Neural progenitor cell (in vitro differentiated cells): Measurements from ENCODE around the gene UBXN11.

Experiments
- CTCF ChIP-seq: fragments of 200-600 bp; sonication (generic); IDR thresholded peaks from 2 replicates; pipeline ENCODE4 v1.5.1; 2017; ENCODE audit warnings: antibody characterized with exemption, mild to moderate bottlenecking
- EZH2 ChIP-seq: fragments of 200-600 bp; sonication (generic); IDR thresholded peaks from 2 replicates; pipeline ENCODE4 v1.6.1; 2017; ENCODE audit warnings: antibody characterized with exemption, mild to moderate bottlenecking, moderate library complexity
- EZH2phosphoT487 ChIP-seq: fragments of 200-600 bp; sonication (generic); IDR thresholded peaks from 2 replicates; pipeline ENCODE4 v1.6.1; 2017; ENCODE audit warnings: antibody characterized with exemption

DNA sequence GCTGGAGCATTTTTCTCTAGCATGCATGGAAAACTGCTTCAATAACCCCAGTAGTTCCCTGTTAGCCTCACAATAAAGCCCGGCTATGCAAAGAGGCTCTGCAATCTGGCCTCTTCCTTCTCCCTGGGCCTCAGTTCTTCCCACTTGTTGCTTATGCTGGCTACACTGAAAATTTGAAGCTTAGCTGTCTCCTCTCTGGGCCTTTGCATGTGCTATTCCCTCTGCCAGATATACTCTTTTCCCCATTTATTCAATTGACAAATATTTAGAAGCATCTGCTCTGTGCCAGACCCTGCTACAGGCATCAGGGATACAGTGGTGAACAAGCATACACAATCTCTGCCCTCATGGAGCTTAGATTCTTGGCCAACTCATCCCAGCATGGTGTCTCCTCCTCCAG lies 32.2 kb upstream of the UBXN11 start:
- TF ChIP-seq CTCF (no peak), EZH2 (no peak), EZH2phosphoT487 (no peak)
